Upper lobe of right lung (tissue), 1 donor: Measurements from ENCODE around the gene RASIP1. TPM values are rescaled to one million over a fixed set of nuclear protein-coding genes. Genes with fewer than 3 reads are reported as not detected.
A peak's percentile ranks its signal among the peaks of the same experiment; 100 is the strongest.

Experiments
- ATAC-seq: fragments of 200-7000 bp; cut with Tn5 transposase; one replicate; pipeline ENCODE4 v1.9.1; 2020; ENCODE audit warnings: mild to moderate bottlenecking, moderate library complexity
- DNase-seq: peaks from one replicate; pipeline ENCODE4 v3.0.0-alpha.2; 2020
- H3K27ac ChIP-seq: fragments of 200-600 bp; one replicate; pipeline ENCODE4 v1.8.0; 2022
- H3K27me3 ChIP-seq: fragments of 200-600 bp; one replicate; pipeline ENCODE4 v1.8.0; 2022; ENCODE audit warnings: mild to moderate bottlenecking
- H3K36me3 ChIP-seq: fragments of 200-600 bp; one replicate; pipeline ENCODE4 v1.8.0; 2022
- H3K4me1 ChIP-seq: fragments of 200-600 bp; one replicate; pipeline ENCODE4 v1.8.0; 2022
- H3K4me3 ChIP-seq: fragments of 200-600 bp; one replicate; pipeline ENCODE4 v1.8.0; 2022; ENCODE audit warnings: mild to moderate bottlenecking
- H3K9me3 ChIP-seq: fragments of 200-600 bp; one replicate; pipeline ENCODE4 v1.8.0; 2022
- intact Hi-C: fragments of 100-400 bp; cut with DNase I; formaldehyde crosslinking; loops from one replicate; pipeline ENCODE4 v1.11.0; 2022
- total RNA-seq: library from RNA; stranded (reverse); fragmentation: NEBNext Ultra II Directional; extraction: Animal tissue kit (Norgen Biotek cat#: 25700); gene quantifications from one replicate; pipeline ENCODE4 v1.2.1, GENCODE V29; 2021
- TF ChIP-seq, protein P1 (sequence below): fragments of 200-600 bp; IDR thresholded peaks from one replicate; pipeline ENCODE4 v1.8.0; 2022; ENCODE audit warnings: antibody characterized with exemption
- donor health status: DM: no; HTN: yes; CAD: no; lungs with severe emphysema.

The RASIP1 gene
- total RNA-seq, 1 donor from 2014 or later: 54.5 TPM

DNA sequence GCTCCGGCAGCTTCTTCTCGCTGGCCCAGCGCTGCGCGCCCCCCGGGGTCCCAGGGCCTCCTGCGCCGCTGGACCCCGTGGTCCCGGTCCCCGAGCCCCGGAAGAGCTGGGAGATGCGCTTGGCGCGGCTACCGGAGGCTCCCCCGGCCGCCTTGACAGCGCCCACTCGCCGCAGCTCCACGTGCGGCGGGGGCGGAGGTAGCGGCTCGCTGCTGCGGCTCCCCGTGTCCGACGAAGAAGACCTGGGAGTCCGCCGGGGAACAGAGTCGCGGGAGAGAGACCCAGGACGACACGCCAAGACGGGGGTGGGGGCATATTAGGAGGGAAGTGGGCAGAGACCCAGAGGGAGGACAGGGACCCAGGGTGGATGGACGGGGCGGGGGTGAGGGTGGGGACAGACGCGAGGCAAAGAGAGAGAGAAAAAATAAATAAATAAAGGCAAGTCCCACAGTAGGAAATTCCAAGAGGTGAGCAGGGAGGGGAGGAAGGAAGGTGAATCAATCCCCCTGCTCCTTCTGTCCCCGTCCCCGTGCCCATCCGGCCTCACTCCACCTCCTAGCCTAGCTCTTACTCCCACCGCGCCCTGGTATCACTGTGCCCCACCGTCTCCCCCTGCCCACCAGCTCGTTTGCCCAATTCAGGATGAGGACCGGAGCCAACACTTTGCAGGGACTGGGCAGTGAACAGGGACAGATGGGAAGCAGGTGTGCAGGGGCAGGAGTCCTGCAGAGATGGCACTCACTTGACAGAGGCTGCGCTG is 826 bp downstream of the RASIP1 start:
- ATAC-seq (no peak), DNase-seq (no peak)
- Histone ChIP-seq H3K36me3 (no peaks in the 10 kb centered on the region), H3K4me3 (peak overlapping the region; percentile 63), H3K27ac (peak overlapping the region; percentile 76), H3K27me3 (no peaks in the 10 kb centered on the region), H3K9me3 (no peaks in the 10 kb centered on the region), H3K4me1 (peaks cover 3% of the 10 kb centered on the region)
- TF ChIP-seq, protein P1, sequence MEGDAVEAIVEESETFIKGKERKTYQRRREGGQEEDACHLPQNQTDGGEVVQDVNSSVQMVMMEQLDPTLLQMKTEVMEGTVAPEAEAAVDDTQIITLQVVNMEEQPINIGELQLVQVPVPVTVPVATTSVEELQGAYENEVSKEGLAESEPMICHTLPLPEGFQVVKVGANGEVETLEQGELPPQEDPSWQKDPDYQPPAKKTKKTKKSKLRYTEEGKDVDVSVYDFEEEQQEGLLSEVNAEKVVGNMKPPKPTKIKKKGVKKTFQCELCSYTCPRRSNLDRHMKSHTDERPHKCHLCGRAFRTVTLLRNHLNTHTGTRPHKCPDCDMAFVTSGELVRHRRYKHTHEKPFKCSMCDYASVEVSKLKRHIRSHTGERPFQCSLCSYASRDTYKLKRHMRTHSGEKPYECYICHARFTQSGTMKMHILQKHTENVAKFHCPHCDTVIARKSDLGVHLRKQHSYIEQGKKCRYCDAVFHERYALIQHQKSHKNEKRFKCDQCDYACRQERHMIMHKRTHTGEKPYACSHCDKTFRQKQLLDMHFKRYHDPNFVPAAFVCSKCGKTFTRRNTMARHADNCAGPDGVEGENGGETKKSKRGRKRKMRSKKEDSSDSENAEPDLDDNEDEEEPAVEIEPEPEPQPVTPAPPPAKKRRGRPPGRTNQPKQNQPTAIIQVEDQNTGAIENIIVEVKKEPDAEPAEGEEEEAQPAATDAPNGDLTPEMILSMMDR: no peak
- intact Hi-C loops: no loop called here

DNA sequence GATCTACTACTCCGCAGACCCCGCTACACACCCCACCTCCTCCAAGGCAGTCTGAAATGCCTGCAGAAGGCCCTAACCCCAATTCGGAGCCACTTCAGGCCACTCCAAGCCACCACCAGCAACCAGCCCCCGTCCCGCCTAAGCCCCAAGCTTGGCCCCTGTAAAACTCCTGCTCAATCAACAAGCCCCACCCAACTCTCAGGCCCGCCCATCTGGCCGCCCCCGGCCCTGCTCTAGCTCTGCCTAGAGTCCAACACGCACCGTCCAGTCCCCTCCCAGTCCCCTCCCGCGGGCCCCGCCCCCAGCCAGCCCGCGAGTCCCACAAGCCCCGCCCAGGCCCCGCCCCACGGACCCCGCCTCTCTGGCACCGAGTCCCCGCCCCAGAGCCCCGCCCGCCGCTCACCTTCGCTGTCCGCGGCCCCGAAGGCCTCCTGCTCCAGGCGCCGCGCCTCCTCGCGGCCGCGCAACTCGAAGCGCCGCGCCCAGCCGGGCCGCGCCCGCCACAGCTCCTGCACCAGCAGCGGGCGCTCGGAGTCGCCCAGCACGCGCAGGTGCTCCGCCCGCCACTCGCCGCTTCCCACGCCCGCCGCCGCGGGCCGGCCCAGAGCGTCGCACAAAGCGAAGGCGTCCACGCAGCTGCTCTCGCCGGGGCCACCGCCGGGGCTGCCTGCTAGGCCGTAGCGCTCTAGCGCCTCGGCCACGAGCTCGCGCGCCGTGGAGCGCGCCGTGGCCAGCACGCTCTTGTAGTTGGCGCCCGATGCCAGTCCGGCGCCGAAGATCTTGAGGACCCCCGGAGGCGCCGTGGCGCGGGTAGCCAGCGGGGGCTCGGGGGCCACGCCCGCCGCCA is 1.6 kb downstream of the RASIP1 start:
- peaks cover 3% of the 10 kb centered on the region for H3K4me1 ChIP-seq
- H3K27ac ChIP-seq: peak overlapping the region; percentile 76
- no peaks in the 10 kb centered on the region for H3K9me3 ChIP-seq
- intact Hi-C loops: no loop called here
- H3K27me3 ChIP-seq: no peaks in the 10 kb centered on the region
- TF ChIP-seq, protein P1: peak; percentile 19
- ATAC-seq (peak; percentile 94), DNase-seq (peak; percentile 97)
- H3K4me3 ChIP-seq: peak overlapping the region; percentile 63
- H3K36me3 ChIP-seq: no peaks in the 10 kb centered on the region

DNA sequence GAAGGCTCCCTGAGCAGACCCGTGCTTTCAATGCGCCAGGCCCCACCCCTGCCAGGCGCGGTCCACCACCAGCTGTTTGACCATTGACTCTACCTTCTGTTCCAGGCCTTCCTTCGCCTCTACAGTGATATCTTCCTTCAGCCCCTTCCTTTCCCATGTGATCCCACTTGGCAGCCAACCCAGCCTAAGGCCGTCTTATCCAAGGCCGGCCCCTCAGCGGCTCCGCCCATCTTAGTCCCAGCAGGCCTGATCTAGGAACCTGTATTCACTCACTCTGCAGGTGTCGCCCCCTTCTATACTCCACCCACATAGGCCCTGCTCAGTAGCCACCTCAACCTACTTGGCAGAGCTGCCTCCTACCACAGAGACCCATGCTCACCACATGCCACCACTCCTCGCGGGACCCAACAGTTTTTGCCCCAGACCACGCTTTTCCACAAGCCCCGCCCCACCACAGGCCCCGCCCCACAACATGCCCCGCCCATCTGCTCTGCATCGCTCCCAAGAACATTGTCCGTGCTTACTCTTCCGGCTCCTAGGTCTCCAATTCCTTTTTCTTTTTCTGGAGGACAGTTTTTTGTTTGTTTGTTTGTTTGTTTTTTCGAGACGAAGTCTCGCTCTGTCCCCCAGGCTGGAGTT is 2.9 kb downstream of the RASIP1 start:
- Histone ChIP-seq H3K4me1 (peaks cover 3% of the 10 kb centered on the region), H3K36me3 (no peaks in the 10 kb centered on the region), H3K9me3 (no peaks in the 10 kb centered on the region), H3K27me3 (no peaks in the 10 kb centered on the region), H3K4me3 (peak overlapping the region; percentile 63), H3K27ac (no peak overlapping the region)
- no peak for DNase-seq
- TF ChIP-seq, protein P1: no peak
- intact Hi-C loops: no loop called here
- ATAC-seq: no peak

DNA sequence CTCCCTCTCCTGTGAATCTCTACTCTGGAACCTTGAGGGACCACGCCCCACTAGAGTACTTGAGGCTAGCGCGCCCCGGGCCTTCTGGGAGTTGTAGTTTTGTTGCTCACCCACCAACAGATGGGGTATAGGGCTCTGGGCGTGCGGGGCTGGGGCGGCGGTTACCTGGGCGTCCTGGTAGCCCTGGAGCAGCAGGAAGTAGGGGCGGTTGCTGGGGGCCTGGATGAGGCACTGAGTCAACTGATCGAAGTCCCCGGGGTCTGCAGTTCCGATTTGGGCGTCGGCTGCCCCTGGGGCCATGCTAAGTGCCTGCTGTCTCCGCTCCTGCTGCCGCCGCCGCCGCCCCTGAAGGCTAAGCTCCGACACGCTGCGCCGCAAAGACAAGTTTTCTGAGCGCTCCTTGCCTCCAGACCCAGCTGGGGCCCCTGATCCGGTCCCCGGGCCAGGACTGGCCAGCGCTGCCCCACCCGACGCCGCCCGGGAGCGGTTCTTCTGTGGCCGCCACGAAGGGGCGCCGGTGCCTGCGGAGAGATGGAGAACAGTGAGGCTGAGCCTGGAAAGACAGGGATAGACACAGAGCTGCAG is 5.3 kb downstream of the RASIP1 start:
- ATAC-seq (peak; percentile 9), DNase-seq (no peak)
- peak overlapping the region; percentile 3 for H3K4me3 ChIP-seq
- TF ChIP-seq, protein P1: no peak
- H3K27ac ChIP-seq: no peak overlapping the region
- intact Hi-C loops: no loop called here
- H3K27me3 ChIP-seq: no peaks in the 10 kb centered on the region
- peaks cover 3% of the 10 kb centered on the region for H3K4me1 ChIP-seq
- no peaks in the 10 kb centered on the region for H3K36me3 ChIP-seq
- H3K9me3 ChIP-seq: no peaks in the 10 kb centered on the region

DNA sequence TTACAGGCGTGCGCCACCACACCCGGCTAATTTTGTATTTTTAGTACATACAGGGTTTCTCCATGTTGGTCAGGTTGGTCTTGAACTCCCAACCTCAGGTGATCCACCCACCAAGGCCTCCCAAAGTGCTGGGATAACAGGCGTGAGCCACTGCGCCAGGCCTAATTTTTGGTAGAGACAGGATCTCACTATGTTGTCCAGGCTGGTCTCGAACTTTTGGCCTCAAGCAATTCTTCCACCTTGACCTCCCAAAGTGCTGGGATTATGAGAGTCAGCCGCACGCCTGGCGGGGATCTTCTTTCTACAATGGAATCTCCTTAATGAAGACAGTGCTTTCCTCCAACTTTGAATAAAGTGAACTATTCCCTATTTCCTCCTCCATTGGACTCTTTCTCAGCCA is 5.8 kb downstream of the RASIP1 start:
- no peak for DNase-seq
- ATAC-seq: no peak

More for the DNA sequence above, 5.8 kb downstream of the RASIP1 start:
- no peaks in the 10 kb centered on the region for H3K36me3 ChIP-seq
- H3K27ac ChIP-seq: no peak overlapping the region
- TF ChIP-seq, protein P1: no peak
- peaks cover 3% of the 10 kb centered on the region for H3K4me1 ChIP-seq
- H3K27me3 ChIP-seq: no peaks in the 10 kb centered on the region
- no peaks in the 10 kb centered on the region for H3K9me3 ChIP-seq
- intact Hi-C loops: no loop called here
- H3K4me3 ChIP-seq: no peak overlapping the region
